Measurements from ENCODE around the gene STAB1.

DNA sequence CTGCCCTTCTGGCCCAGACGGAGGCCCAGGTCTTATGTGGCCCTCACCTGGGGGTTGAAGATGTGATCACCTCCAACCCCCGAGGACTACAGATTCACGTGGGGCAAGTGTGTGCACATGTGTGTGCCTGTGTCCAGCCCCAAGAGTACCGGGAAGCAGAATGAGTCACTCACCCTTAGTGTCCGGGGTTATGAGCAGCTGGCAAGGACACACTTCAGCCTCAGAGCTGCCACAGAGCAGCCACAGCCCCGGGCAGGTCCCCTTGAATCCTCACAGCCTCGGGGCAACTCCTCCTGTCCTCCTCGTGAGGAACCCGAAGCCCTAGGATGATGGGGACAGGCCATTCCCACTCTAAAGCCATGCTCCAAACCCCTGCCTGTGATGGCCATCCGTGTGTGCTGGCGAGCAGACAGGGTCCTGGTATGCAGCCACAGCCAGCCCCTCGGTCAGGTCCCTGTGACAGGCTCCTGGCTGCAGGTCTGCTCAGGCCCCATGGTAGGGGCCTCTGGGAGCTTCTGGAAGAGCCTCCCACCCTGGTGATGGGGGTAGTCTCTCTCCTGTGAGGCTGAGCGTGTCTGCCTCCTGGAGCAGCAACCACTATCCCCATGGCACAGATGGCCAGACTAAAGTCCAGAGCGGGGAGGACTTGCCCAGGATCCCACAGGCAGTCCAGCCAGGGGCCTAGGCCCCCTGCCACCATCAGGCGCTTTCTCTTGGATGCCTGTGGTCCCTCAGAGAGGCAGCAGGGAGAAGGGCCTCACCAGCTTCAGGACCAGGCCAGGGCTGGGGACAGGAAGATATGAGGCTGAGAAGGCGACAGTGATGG lies 852 bp downstream of the STAB1 start:
- TF ChIP-seq EZH2 (IDR thresholded peaks at IDR 0.05; ENCODE audit: low read depth, low read length, severe bottlenecking) (no peak), TAF7 (optimal IDR thresholded peaks at IDR 0.05; ENCODE audit: borderline replicate concordance, low read depth, low read length) (no peak), MAFK (IDR thresholded peaks at IDR 0.05; ENCODE audit: low read depth, low read length) (no peak), POLR2A (IDR thresholded peaks at IDR 0.05; ENCODE audit: control extremely low read depth in 1 of 2, low read depth in 2 of 2, low read length in 2 of 2) (no peak), RAD21 (IDR thresholded peaks at IDR 0.05 in 1 of 2, conservative IDR thresholded peaks at IDR 0.05 in 1 of 2; ENCODE audit: low read depth in 2 of 2, low read length in 2 of 2) (no peak), ZNF274 (IDR thresholded peaks at IDR 0.05; ENCODE audit: borderline replicate concordance, extremely low read depth, low read length) (no peak)
- TF ChIP-seq, protein P1, sequence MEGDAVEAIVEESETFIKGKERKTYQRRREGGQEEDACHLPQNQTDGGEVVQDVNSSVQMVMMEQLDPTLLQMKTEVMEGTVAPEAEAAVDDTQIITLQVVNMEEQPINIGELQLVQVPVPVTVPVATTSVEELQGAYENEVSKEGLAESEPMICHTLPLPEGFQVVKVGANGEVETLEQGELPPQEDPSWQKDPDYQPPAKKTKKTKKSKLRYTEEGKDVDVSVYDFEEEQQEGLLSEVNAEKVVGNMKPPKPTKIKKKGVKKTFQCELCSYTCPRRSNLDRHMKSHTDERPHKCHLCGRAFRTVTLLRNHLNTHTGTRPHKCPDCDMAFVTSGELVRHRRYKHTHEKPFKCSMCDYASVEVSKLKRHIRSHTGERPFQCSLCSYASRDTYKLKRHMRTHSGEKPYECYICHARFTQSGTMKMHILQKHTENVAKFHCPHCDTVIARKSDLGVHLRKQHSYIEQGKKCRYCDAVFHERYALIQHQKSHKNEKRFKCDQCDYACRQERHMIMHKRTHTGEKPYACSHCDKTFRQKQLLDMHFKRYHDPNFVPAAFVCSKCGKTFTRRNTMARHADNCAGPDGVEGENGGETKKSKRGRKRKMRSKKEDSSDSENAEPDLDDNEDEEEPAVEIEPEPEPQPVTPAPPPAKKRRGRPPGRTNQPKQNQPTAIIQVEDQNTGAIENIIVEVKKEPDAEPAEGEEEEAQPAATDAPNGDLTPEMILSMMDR (IDR thresholded peaks at IDR 0.05; ENCODE audit: control extremely low read depth in 1 of 3, insufficient read depth in 1 of 3, low read depth in 1 of 3, low read length in 3 of 3), result no peak
- TF ChIP-seq, protein P2, sequence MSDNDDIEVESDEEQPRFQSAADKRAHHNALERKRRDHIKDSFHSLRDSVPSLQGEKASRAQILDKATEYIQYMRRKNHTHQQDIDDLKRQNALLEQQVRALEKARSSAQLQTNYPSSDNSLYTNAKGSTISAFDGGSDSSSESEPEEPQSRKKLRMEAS (IDR thresholded peaks at IDR 0.05), result no peak
